ENCODE data around the gene FADS6. TPM values are rescaled to one million over a fixed set of nuclear protein-coding genes. Genes with fewer than 3 reads are reported as not detected.

FADS6 gene
- total RNA-seq, 1 experiment from 2014 or later, result not detected

- ChIA-PET CTCF (no interaction called here), POLR2A (ENCODE audit: unreplicated experiment) (no interaction called here)
- no peaks in the 10 kb centered on the region for H3F3A ChIP-seq (ENCODE audit: low read length, unreplicated experiment)
- TF ChIP-seq CTCF (conservative IDR thresholded peaks at IDR 0.05; ENCODE audit: low read depth, low read length) (no peak), EZH2 (IDR thresholded peaks at IDR 0.05; ENCODE audit: low read length, unreplicated experiment) (no peak), EZH2phosphoT487 (IDR thresholded peaks at IDR 0.05; ENCODE audit: borderline replicate concordance, low read length) (no peak)
- DNase-seq, result no peak
- peaks cover 63% of the 10 kb centered on the region for H3K27me3 ChIP-seq (ENCODE audit: low read length)
- H3K36me3 ChIP-seq (ENCODE audit: low read depth, low read length), result no peaks in the 10 kb centered on the region
- H3K27ac ChIP-seq (ENCODE audit: low read length), result no peak overlapping the region
- H3K4me3 ChIP-seq (ENCODE audit: low read length), result no peak overlapping the region
- intact Hi-C loops (cut with micrococcal nuclease), result no loop called here
- H3K4me2 ChIP-seq (ENCODE audit: low read length), result no peak overlapping the region
- no TSS peak for BruUV-seq (replicated peaks)
- no peaks in the 10 kb centered on the region for H4K20me1 ChIP-seq (ENCODE audit: low read length)
- no peaks in the 10 kb centered on the region for H3K9me3 ChIP-seq (ENCODE audit: low read length)
- no peak overlapping the region for H2AFZ ChIP-seq (ENCODE audit: low read length)
- no peak overlapping the region for H3K9ac ChIP-seq (ENCODE audit: low read length)
- no peaks in the 10 kb centered on the region for H3K9me2 ChIP-seq (replicated peaks; ENCODE audit: low read length)
- H3K4me1 ChIP-seq (ENCODE audit: insufficient read depth, low read length), result no peaks in the 10 kb centered on the region
- no peak for ATAC-seq
- no peaks in the 10 kb centered on the region for H3K79me2 ChIP-seq (ENCODE audit: low read length)
Measured at GRCh38 chr17:74853669-74854068, 39.8 kb downstream of the FADS6 start.

- H3K27me3 ChIP-seq (ENCODE audit: low read length), result peaks cover 59% of the 10 kb centered on the region
- no peaks in the 10 kb centered on the region for H4K20me1 ChIP-seq (ENCODE audit: low read length)
- H3K4me1 ChIP-seq (ENCODE audit: insufficient read depth, low read length), result no peaks in the 10 kb centered on the region
- H3K9me3 ChIP-seq (ENCODE audit: low read length), result no peaks in the 10 kb centered on the region
- intact Hi-C loops (cut with micrococcal nuclease), result no loop called here
- DNase-seq (no peak), ATAC-seq (no peak)
- no peaks in the 10 kb centered on the region for H3K36me3 ChIP-seq (ENCODE audit: low read depth, low read length)
- TF ChIP-seq CTCF (conservative IDR thresholded peaks at IDR 0.05; ENCODE audit: low read depth, low read length) (no peak), EZH2phosphoT487 (IDR thresholded peaks at IDR 0.05; ENCODE audit: borderline replicate concordance, low read length) (no peak), EZH2 (IDR thresholded peaks at IDR 0.05; ENCODE audit: low read length, unreplicated experiment) (no peak)
- ChIA-PET POLR2A (ENCODE audit: unreplicated experiment) (no interaction called here), CTCF (interaction anchor here (1.7 kb wide), 1 partner anchor 10 kb away, joined by 4 read pairs; no protein-coding TSS in a partner anchor)
- H3F3A ChIP-seq (ENCODE audit: low read length, unreplicated experiment), result no peaks in the 10 kb centered on the region
- H3K79me2 ChIP-seq (ENCODE audit: low read length), result no peaks in the 10 kb centered on the region
- BruUV-seq (replicated peaks), result no TSS peak
- H2AFZ ChIP-seq (ENCODE audit: low read length), result no peak overlapping the region
- H3K27ac ChIP-seq (ENCODE audit: low read length), result no peak overlapping the region
- no peaks in the 10 kb centered on the region for H3K9me2 ChIP-seq (replicated peaks; ENCODE audit: low read length)
- no peak overlapping the region for H3K4me3 ChIP-seq (ENCODE audit: low read length)
- H3K4me2 ChIP-seq (ENCODE audit: low read length), result no peak overlapping the region
- H3K9ac ChIP-seq (ENCODE audit: low read length), result no peak overlapping the region
Measured at GRCh38 chr17:74853048-74853397, 40.4 kb downstream of the FADS6 start.

GRCh38 chr17:74852237-74853047 lies 41.0 kb downstream of the FADS6 start:
- H3K27ac ChIP-seq (ENCODE audit: low read length), result no peak overlapping the region
- no TSS peak for BruUV-seq (replicated peaks)
- TF ChIP-seq CTCF (conservative IDR thresholded peaks at IDR 0.05; ENCODE audit: low read depth, low read length) (no peak), EZH2phosphoT487 (IDR thresholded peaks at IDR 0.05; ENCODE audit: borderline replicate concordance, low read length) (no peak), EZH2 (IDR thresholded peaks at IDR 0.05; ENCODE audit: low read length, unreplicated experiment) (no peak)
- H3K4me2 ChIP-seq (ENCODE audit: low read length), result no peak overlapping the region
- H3K9ac ChIP-seq (ENCODE audit: low read length), result no peak overlapping the region
- ChIA-PET CTCF (interaction anchor here (1.7 kb wide), 1 partner anchor 10 kb away, joined by 4 read pairs; no protein-coding TSS in a partner anchor), POLR2A (ENCODE audit: unreplicated experiment) (no interaction called here)
- no peaks in the 10 kb centered on the region for H3F3A ChIP-seq (ENCODE audit: low read length, unreplicated experiment)
- intact Hi-C loops (cut with micrococcal nuclease), result no loop called here
- no peak for DNase-seq
- no peaks in the 10 kb centered on the region for H3K36me3 ChIP-seq (ENCODE audit: low read depth, low read length)
- H3K27me3 ChIP-seq (ENCODE audit: low read length), result peaks cover 54% of the 10 kb centered on the region
- H3K4me3 ChIP-seq (ENCODE audit: low read length), result no peak overlapping the region
- H2AFZ ChIP-seq (ENCODE audit: low read length), result no peak overlapping the region
- no peaks in the 10 kb centered on the region for H3K79me2 ChIP-seq (ENCODE audit: low read length)
- no peaks in the 10 kb centered on the region for H4K20me1 ChIP-seq (ENCODE audit: low read length)
- ATAC-seq, result no peak
- no peaks in the 10 kb centered on the region for H3K4me1 ChIP-seq (ENCODE audit: insufficient read depth, low read length)
- H3K9me2 ChIP-seq (replicated peaks; ENCODE audit: low read length), result no peaks in the 10 kb centered on the region
- no peaks in the 10 kb centered on the region for H3K9me3 ChIP-seq (ENCODE audit: low read length)

All from PC-3 (cell line).